HCT116 (cell line): ENCODE measurements around the gene NPL.

Source experiments
- CEBPB ChIP-seq: IDR thresholded peaks from 2 replicates; pipeline ENCODE4 v1.6.1; 2012; ENCODE audit warnings: low read depth
- CTCF ChIP-seq, 3 experiments: fragments of 200-600 bp in 1 of 3; sonication (generic) in 1 of 3; IDR thresholded peaks in 2 of 3; conservative IDR thresholded peaks in 1 of 3; 2 replicates each; pipeline ENCODE4 v1.5.1; 2012 to 2017; ENCODE audit warnings: low read depth in 2 of 3, low read length in 2 of 3, antibody characterized with exemption in 1 of 3, borderline replicate concordance in 1 of 3, control low read depth in 1 of 3, mild to moderate bottlenecking in 1 of 3, mixed read lengths in 1 of 3, mixed run types in 1 of 3, moderate library complexity in 1 of 3; ENCODE audit not compliant: insufficient read depth in 1 of 3
- EGR1 ChIP-seq: IDR thresholded peaks from 2 replicates; pipeline ENCODE4 v1.6.1; 2012; ENCODE audit warnings: low read depth
- ELF1 ChIP-seq: IDR thresholded peaks from 2 replicates; pipeline ENCODE4 v1.6.1; 2012; ENCODE audit warnings: low read depth, borderline replicate concordance
- EZH2 ChIP-seq: fragments of 200-600 bp; sonication (generic); IDR thresholded peaks from 2 replicates; pipeline ENCODE4 v1.6.1; 2017; ENCODE audit warnings: antibody characterized with exemption, mixed run types
- JUND ChIP-seq: IDR thresholded peaks from 2 replicates; pipeline ENCODE4 v1.6.1; 2012
- POLR2A ChIP-seq: IDR thresholded peaks from 2 replicates; pipeline ENCODE4 v1.7.0; 2011; ENCODE audit warnings: borderline replicate concordance; ENCODE audit not compliant: insufficient read depth, insufficient read length; ENCODE audit errors: extremely low read depth
- POLR2AphosphoS5 ChIP-seq: IDR thresholded peaks from 2 replicates; pipeline ENCODE4 v1.6.1; 2011; ENCODE audit warnings: mild to moderate bottlenecking, low read depth, low read length, moderate library complexity
- RAD21 ChIP-seq: IDR thresholded peaks from 2 replicates; pipeline ENCODE4 v1.6.1; 2012; ENCODE audit warnings: low read depth, mild to moderate bottlenecking

GRCh38 chr1:182877331-182877730 lies 87.8 kb downstream of the NPL start:
- TF ChIP-seq POLR2AphosphoS5 (no peak), EZH2 (no peak), ELF1 (no peak), EGR1 (no peak), CTCF (IDR thresholded peaks at IDR 0.05 in 2 of 3, conservative IDR thresholded peaks at IDR 0.05 in 1 of 3; ENCODE audit: borderline replicate concordance in 1 of 3, insufficient read depth in 1 of 3, low read depth in 2 of 3, low read length in 2 of 3) (no peak), RAD21 (no peak), POLR2A (no peak), CEBPB (no peak), JUND (no peak)
